ENCODE results near the gene PRCD.

Gene PRCD

DNA sequence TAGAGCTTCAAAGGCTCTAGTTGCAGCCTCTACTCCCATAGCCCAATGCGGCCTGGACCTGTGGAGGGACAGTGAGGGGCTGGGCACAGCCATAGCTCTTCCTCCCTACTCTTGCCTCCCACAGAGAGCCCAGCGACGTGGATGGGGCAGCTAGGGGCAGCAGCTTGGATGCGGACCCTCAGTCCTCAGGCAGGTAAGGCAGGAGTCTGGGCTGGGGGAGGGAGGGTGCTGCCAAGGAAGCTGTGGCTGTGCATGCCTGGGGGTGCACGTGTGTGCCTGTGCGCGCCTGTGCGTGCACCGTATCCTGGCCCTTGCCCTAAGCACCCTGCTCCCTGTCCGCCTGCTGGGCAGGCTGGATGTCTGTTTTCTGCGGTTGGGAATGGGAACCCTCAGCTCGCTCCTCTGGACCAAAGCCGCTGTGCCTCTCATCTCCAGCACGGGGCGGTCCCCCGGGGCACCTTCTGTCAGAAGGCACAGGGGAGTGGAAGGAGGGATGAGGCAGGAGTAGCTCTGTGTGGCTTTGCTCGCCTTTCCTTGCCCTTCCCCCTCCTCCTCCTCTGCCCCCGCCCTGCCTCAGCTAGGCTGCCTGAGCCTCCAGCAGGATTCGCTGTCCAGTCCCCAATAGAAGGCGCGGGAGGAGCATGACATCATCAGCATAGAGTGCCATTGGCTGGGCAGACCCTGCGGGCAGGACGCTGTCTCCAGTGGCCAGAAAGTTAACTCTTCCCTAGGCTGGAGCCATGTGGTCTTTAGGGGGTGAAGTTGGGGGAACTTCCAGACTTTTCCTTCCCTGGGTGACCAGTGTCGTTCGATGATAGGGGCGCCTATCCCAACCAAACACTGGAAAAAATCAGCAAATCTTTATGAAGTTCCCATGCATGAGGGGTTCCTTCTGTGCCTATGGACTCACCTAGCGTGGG is 797 bp downstream of the PRCD start:
- DNase-seq (ENCODE audit: low read depth), result peak; percentile 76

DNA sequence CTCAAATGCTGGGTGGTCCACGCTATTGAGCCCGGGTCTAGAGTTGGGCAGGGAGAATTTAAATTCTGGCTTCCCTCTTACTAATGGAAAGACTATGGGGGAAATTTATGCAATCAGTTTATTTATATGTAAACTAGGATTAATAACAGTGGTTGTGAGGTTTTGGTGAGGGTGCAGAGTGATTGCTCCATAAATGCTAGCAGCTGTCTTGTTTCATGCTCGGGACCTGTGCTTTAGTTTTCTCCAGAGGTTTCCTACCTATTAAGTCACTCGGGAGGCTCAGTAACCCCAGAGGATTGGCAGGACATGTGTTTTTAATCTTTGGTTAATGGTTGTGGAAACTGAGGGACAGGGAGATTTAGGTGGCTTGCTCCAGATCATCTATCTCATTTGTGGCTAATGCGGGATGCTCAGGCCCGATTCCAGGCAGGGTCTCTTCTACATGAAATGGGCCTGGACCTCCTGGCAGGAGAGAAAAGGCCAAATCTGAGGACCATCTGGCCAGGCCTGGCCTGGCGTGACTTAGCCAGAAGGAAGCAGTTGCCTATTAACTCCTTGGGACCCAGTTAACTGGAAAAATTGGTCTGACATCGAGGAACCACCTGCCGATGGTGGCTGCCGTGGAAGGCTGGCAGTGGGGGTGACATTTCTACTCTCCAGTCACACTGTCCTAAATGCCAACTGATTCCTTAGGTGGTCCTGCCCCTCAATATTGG is 2.1 kb downstream of the PRCD start:
- DNase-seq (ENCODE audit: low read depth), result no peak

- DNase-seq (ENCODE audit: low read depth), result no peak
Measured at GRCh38 chr17:76542566-76542971, 2.7 kb downstream of the PRCD start.

DNA sequence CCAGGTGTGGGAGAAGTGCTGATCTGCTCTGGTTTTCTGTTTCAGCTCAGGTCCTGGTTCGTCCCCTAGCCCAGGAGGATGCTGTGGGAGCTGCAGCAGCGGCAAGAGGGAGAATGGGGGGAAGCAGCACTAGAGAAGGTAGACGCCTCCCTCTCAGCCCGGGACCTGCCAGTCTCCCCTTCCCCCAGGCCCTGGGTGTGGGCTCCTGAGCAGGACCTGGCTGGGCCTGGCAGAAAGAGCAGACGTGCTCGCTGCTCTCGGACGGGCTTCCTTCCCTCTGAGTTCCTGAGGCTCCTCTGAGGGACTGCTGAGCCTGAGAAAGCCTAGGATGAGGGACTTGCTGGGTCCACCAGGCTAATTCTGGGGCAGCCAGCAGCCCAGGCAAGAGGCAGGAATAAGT is 3.1 kb downstream of the PRCD start:
- DNase-seq (ENCODE audit: low read depth), result no peak

- no peak for DNase-seq (ENCODE audit: low read depth)
Measured at GRCh38 chr17:76543482-76543825, 3.6 kb downstream of the PRCD start.

GRCh38 chr17:76543826-76544545 is 4.1 kb downstream of the PRCD start:
- DNase-seq (ENCODE audit: low read depth), result no peak

- DNase-seq (ENCODE audit: low read depth), result no peak
Measured at GRCh38 chr17:76544546-76545365, 4.9 kb downstream of the PRCD start.

DNA sequence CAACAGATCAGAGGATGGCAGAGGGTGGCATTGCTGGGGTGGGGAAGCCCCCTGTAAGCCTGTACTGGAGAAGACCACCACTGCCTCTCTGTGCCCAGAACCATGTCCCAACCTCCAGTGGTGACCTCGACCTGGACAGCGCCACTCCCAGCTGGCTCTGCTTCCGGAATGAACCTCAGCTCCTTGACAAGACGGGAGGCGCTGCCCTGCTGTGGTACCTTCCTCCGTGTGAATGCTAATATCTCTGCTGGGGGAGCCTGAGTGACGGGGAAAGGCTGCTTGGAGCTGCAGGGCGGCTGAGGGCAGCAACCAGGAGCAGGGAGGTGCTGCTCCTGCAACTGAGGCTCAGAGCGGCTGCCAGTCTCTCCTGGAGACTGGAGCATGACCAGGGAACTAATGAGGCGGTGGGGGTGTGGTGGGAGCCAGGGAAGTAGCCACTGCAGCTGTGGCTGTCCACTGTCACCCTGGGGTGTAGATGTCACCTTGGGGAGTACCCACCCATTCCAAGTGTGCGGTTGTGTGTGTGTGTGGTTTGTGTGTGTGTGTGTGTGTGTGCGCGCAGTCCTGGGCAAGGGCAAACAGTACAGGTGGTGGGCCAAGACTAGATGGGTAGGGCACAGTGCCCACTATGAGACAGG is 6.2 kb downstream of the PRCD start:
- no peak for DNase-seq (ENCODE audit: low read depth)

DNA sequence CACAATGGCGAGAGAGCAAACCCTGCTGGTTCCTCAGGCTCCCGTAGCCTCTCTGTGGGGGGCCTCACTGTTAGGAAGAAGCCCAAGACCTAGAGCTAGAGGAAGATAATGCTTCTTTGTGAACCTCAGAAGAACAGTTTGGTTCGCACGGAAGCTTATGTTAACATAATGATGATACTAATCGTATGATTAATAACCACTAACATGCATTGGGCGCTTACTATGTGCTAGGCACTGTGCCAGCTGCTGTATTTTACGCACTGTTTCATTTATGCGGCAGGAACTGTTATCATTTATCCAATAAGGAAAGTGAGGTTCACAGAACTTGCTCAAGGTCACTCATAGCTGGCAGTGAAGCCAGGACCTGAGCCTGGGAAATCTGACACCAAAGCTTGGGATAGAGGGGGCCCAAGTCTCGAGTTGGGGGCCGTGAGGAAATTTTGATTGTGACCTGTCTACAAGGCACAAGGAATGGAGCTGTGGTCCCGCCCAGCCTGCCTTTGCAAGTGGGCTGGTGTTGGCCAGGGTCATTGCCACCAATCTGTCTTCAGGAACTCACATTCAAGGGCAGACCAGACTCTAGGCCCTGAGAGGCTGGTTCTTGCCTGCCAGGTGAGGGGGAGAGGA is 6.8 kb downstream of the PRCD start:
- no peak for DNase-seq (ENCODE audit: low read depth)

DNA sequence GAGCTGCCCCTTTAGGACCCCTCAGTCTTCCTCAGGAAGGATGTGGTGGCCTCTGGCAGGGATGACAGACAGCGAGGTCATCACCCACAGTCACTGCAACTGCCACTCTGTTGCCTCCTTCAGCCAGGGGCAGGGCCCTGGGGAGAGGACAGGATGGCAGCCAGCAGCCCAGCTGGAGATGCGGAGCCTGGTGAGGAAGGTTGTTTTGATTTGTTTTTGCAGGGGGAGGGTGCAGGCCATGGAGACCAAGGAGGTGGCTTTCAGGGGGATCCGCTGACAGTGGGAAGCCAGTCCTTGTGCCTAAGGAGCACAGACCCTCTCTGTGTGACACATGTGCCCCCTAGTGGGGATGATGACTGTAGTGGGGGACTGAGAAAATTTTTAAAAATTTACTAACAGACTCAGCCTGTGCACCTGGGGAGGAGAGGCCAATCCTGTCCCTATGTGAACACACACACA is 7.4 kb downstream of the PRCD start:
- DNase-seq (ENCODE audit: low read depth), result no peak

DNA sequence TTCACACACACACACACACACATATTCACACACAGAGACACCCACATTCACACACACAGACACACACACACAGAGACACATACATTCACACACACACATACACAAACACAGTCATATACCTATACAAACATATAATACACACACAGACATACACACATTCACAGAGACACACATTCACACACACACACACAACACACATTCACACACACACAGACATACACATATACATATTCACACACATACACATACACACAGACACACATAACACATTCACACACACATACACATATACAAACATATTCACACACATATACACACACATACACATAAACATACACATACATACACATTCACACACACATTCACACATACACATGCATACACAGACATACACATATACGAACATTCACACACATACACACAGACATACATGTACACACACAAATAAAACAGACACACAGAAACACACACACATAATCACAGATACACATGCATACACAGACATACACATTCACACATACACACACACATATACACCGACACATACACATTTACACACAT is 7.9 kb downstream of the PRCD start:
- no peak for DNase-seq (ENCODE audit: low read depth)

- no peak for DNase-seq (ENCODE audit: low read depth)
Measured at GRCh38 chr17:76548378-76549214, 8.8 kb downstream of the PRCD start.

DNA sequence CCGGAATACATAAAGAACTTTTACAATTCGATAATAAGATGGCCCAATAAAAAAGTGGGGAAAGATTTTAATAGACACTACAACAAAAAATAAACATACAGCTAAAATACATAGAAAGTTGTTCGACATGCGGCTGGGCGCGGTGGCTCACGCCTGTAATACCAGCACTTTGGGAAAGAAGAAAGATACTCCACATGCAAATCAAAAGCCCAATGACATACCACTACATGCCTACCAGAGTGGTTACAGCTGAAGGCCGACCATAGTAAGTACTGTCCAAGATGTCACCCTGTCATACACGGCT is 9.3 kb downstream of the PRCD start:
- no peak for DNase-seq (ENCODE audit: low read depth)

GRCh38 chr17:76549539-76549938 is 9.7 kb downstream of the PRCD start:
- no peak for DNase-seq (ENCODE audit: low read depth)

DNA sequence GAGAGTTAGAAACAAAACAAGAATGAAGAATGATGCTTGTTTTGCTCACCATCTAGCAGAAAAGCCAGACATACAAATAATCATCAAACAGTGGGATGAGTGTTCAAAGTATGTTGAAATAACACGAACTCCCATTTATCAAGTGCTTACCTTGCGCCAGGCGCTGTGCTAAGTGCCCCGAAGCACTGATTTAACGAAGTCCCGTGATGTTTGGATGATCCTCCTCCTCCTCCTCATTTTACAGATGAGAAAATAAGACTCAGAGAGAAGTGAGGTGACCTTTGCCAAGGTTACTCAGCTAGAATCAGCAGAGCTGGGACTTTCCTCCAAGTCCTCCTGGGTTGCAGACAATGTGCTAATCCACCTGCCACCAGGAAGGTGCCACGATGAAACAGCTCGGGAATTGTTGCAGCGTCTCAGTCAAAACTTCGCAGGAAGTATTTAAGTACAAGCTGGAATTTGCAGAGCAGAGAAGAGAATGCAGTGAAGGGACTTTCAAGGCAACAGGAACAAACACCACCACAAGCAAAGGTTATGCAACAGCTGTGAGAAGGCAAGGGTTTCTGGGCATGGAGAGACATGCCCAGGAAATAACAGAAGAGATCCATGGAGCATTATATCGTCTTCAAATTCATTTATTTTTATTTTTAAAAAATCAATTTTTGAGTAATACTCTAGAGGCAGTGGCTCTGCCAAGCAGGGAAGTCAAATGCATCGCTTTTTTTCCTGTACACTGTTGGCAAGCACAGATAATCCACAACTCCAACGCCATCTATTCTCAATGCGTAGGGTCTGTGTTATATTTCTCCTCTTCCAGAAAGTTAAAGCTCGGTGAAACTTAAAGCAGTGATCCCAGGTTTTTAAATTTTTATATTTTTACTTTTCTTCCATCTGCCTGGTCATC is 11.1 kb downstream of the PRCD start:
- no peak for DNase-seq (ENCODE audit: low read depth)

DNA sequence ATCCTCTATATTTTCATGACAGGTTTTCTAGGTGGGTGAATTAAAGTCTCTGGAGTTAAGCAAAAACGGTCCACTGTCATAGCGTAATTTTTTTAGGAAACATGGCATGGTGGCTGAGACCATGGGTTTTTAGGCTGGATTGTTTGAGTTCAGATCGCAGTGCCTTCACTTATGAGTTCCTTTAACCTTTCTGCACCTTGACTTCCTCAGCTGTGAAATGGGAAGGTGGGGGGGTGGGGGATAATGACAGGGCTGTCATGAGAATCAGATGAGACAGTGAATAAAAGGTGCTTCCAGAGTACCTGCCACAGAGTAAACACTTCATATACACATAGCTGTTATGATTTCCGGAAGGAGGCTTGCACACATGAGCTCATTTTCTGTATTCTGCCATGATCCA is 11.8 kb downstream of the PRCD start:
- no peak for DNase-seq (ENCODE audit: low read depth)

- DNase-seq (ENCODE audit: low read depth), result no peak
Measured at GRCh38 chr17:76553178-76553908, 13.5 kb downstream of the PRCD start.

DNA sequence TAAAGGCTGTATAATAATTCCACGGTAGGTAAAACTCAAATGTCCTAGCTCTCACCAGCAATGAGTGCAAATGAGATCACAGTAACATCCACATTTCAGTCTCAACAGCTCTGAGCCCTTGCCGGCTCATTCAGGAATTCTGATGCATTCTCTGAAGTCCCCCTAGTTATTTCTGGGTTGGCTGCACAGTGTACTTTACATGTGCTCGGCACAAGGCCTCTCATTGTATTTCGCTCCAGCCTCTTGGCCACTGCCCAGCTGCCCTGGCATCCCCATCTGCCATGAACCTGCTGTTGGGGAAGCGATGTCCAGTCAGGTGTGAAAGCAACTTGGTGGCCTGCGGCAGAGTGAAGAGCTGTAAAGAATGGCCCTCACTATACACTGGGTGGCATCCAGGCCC is 14.3 kb downstream of the PRCD start:
- no peak for DNase-seq (ENCODE audit: low read depth)

Measured in GM04503 (cell line).